IPS-20b (cell line): ENCODE data around the gene CD300LF.
A peak's percentile ranks its signal among the peaks of the same experiment; 100 is the strongest.

Source experiments
- H3K27ac ChIP-seq: one replicate; pipeline ENCODE4 v1.5.1; 2013; ENCODE audit warnings: low read length
- H3K27me3 ChIP-seq: 2 replicates; pipeline ENCODE4 v1.6.1; 2013; ENCODE audit warnings: mild to moderate bottlenecking, low read length, inconsistent platforms; ENCODE audit not compliant: insufficient read depth
- H3K36me3 ChIP-seq: 2 replicates; pipeline ENCODE4 v1.6.1; 2013; ENCODE audit warnings: low read depth, mild to moderate bottlenecking, inconsistent platforms, low read length, moderate library complexity; ENCODE audit not compliant: insufficient read depth
- H3K4me1 ChIP-seq: 2 replicates; pipeline ENCODE4 v1.6.1; 2013; ENCODE audit warnings: mild to moderate bottlenecking, control low read depth, inconsistent platforms, low read length, moderate library complexity; ENCODE audit not compliant: insufficient read depth
- H3K4me3 ChIP-seq: 2 replicates; pipeline ENCODE4 v1.5.1; 2013; ENCODE audit warnings: mild to moderate bottlenecking, low read length, inconsistent platforms
- H3K9ac ChIP-seq: 2 replicates; pipeline ENCODE4 v1.6.1; 2013; ENCODE audit warnings: low read depth, mild to moderate bottlenecking, inconsistent platforms, low read length, moderate library complexity
- H3K9me3 ChIP-seq: 2 replicates; pipeline ENCODE4 v1.6.1; 2013; ENCODE audit warnings: mild to moderate bottlenecking, low read depth, low read length, inconsistent platforms; ENCODE audit not compliant: insufficient read depth

CD300LF gene

DNA sequence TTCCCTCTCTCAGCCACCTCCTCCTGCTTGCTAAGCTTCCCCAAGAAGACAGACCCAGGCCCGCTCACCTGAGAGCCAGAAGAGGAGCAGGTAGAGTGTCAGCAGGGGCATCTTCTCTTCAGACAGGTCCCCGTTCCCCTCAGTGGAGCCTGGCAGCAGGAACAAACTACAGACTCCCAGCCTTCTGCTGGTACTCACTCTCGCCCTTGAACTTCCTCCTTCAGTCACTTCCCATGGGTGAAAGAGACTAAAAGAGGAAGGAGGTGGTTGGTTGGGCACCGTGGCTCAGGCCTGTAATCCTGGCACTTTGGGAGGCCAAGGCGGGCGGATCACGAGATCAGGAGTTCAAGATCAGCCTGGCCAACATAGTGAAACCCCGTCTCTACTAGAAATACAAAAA, at the start of gene CD300LF:
Gene CD300LF, minus strand, starts transcription at position 168 of the 400 bp plus-strand sequence. Its CDS starts 57 bp downstream, at position 111.
- Histone ChIP-seq H3K36me3 (no peaks in the 10 kb centered on the region), H3K9ac (no peak within 1 kb of the TSS), H3K9me3 (no peaks in the 10 kb centered on the region), H3K4me1 (no peaks in the 10 kb centered on the region), H3K4me3 (no peak within 1 kb of the TSS), H3K27me3 (no peaks in the 10 kb centered on the region; the same call in 1 of the 2 replicates), H3K27ac (no peak within 1 kb of the TSS)

GRCh38 chr17:74761931-74762330, 49.2 kb upstream of the CD300LF start:
- H3K4me1 ChIP-seq = peaks cover 49% of the 10 kb centered on the region

GRCh38 chr17:74761419-74761818, 48.7 kb upstream of the CD300LF start:
- Histone ChIP-seq H3K9me3 (no peaks in the 10 kb centered on the region), H3K36me3 (peaks cover 4% of the 10 kb centered on the region; the same call in 1 of the 2 replicates), H3K4me1 (peaks cover 49% of the 10 kb centered on the region), H3K27me3 (no peaks in the 10 kb centered on the region), H3K9ac (peak overlapping the region; percentile 73; the same call in 1 of the 2 replicates), H3K4me3 (no peak overlapping the region), H3K27ac (peak overlapping the region; percentile 21)

More at GRCh38 chr17:74761931-74762330, 49.2 kb upstream of the CD300LF start:
- Histone ChIP-seq H3K27me3 (no peaks in the 10 kb centered on the region), H3K9ac (no peak overlapping the region), H3K4me3 (no peak overlapping the region), H3K9me3 (no peaks in the 10 kb centered on the region), H3K36me3 (peaks cover 4% of the 10 kb centered on the region; the same call in 1 of the 2 replicates), H3K27ac (no peak overlapping the region)

DNA sequence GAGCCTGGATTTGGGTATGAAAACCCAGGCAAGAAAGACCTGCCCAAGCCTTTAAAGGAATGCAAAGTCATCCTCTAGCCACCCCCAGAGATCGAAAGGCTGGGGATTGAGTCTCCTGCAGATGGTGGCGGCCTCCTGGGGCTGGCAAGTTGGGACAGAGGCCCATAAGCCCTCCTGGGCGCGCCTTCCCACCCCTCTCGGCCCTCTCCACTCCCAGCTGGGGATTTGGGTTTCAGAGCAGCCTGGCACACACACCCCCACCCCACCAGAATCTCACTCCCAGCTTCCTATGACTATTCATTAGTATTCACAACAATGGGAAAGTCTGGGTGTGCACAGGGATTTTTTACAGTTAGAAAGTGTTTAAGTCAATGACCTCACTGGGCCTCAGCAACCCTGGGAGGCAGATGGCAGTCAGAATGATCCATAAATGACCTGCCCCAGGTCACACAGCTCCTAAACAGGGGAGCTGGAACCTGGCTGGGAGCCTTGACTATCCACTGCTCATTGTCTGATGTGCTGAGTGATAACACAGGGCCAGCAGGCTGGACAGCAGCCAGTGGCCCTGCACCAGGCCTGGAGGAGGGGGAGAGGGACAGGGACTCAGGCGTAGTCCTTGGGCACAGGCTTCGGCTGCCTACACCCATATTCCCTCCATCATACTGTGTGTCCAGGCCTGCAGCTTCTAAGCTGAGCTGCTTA, 47.8 kb upstream of the CD300LF start:
- Histone ChIP-seq H3K27me3 (no peaks in the 10 kb centered on the region), H3K9ac (peak overlapping the region; percentile 73; the same call in 1 of the 2 replicates), H3K27ac (peak overlapping the region; percentile 21), H3K9me3 (no peaks in the 10 kb centered on the region), H3K36me3 (no peaks in the 10 kb centered on the region), H3K4me1 (peaks cover 49% of the 10 kb centered on the region), H3K4me3 (peak overlapping the region; percentile 15; the same call in 1 of the 2 replicates)

DNA sequence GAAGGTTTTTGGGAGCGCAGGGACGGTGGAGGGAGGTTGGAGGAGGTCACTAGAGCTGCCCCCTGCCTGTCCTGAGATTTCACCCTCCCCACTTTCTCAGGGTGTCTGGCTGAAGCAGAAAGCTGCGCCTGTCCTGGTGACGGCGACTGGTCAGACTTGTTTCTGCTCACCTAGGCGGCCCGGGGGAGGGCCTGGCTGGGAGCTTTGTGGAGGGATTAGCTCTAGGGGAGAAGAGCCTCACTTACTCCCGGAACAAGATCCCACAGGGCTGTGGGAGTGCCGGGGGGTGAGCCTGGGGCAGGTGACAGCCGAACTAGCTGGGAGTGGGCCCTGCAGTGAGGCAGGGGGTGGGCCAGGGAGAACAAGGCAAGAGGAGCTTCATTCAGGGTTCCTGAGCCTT, 47.2 kb upstream of the CD300LF start:
- no peaks in the 10 kb centered on the region for H3K9me3 ChIP-seq
- peak overlapping the region; percentile 21 for H3K27ac ChIP-seq
- H3K9ac ChIP-seq = peak overlapping the region; percentile 73; the same call in 1 of the 2 replicates
- H3K4me1 ChIP-seq = peaks cover 49% of the 10 kb centered on the region
- no peaks in the 10 kb centered on the region for H3K27me3 ChIP-seq
- 0 out of 2 replicates have a peak, but pooled peaks cover under 1% of the 10 kb centered on the region for H3K36me3 ChIP-seq
- H3K4me3 ChIP-seq = peak overlapping the region; percentile 15; the same call in 1 of the 2 replicates

DNA sequence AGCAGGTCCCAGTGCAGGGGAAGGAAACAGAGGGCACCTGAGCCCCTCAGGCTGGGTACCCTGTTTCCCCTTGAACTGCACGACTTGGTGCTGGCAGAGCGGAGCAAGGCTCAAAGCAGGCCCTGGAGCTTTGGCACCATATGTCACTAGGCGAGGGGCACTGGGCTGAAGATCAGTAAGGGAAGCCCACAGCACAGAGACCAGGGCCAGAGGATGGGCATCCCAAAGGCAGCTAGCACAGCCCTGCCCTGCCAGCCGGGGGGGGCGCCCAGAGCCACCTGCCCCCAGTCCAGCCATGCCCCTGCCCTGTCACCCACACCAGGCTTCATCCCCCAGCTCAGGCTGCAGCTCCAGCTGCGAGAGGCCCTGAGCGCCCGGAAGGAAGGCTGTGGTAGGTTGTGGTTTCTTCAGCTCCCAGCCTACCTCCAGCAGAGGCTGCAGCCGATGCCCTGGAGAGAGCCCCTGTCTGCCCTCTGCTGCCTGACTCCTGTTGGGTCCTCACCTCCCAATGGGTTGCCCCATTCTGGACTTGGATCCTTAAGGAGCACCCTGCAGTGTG, 46.6 kb upstream of the CD300LF start:
- H3K9ac ChIP-seq = peak overlapping the region; percentile 73; the same call in 1 of the 2 replicates
- H3K36me3 ChIP-seq = 0 out of 2 replicates have a peak, but pooled peaks cover 5% of the 10 kb centered on the region
- H3K4me3 ChIP-seq = peak overlapping the region; percentile 15; the same call in 1 of the 2 replicates
- H3K9me3 ChIP-seq = no peaks in the 10 kb centered on the region
- H3K4me1 ChIP-seq = peaks cover 44% of the 10 kb centered on the region
- no peaks in the 10 kb centered on the region for H3K27me3 ChIP-seq
- peak overlapping the region; percentile 21 for H3K27ac ChIP-seq

DNA sequence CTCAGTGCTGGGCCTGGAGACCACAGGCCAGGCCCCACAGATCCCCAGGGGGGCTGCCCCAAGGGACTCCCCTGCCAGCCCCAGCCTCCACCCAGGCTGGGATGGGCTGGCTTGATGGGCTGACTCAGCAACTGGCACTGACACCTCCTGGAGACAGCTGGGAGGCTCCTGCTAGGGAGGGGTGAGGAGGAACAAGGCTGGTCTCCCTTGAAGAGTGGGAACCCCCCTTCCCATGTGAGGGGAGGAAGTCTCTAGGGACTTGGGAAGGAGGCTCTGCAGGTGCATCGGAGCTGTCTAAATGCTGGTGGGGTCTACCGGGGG, 46.1 kb upstream of the CD300LF start:
- 0 out of 2 replicates have a peak, but pooled peaks cover 5% of the 10 kb centered on the region for H3K36me3 ChIP-seq
- no peaks in the 10 kb centered on the region for H3K27me3 ChIP-seq
- peaks cover 40% of the 10 kb centered on the region for H3K4me1 ChIP-seq
- H3K9ac ChIP-seq = no peak overlapping the region; the same call in 1 of the 2 replicates
- H3K4me3 ChIP-seq = no peak overlapping the region
- no peak overlapping the region for H3K27ac ChIP-seq
- no peaks in the 10 kb centered on the region for H3K9me3 ChIP-seq

DNA sequence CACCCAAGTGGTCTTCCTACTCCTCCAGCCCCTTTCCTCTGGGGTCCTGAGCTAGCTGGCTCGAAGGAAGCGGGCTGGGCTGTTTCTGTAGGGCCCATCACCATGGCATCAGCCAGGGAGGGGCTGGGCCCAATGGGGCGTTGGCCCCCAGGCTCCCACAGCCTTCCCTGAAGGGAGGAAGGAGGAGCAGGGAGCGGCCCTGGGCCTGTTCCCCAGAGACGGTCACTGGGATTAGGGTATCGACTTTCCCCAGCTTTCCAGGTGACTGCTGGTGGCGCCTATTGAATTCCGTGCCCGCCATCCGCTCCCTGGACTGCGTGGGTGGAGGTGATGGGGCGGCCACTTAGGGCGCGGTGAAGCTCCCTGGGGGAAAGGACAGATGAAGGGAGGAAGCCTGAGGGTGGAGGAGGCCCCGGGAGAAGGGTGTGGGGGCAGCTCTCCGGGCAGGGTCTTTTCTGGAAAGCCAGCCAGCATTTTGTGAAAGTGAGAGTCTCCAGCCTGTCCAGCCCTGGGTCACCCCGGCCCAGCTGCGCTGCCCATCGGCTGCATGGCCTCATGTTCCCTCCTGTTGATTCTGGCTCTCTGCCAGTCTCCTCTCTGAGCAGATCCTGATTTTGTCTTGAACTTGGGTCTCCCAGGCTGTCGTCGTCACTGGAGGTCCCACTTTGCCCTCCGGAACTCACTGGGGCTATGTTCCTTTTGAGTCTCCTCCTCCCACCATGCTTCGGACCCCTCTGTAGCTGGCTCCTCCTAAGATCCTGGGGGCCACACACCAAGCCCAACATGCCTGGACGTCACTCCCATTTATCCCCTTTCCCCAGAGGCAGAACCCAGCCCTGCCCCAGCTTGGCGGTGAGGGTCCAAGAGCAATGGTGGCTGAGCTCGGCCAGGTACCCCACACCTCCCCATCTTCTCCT, 45.5 kb upstream of the CD300LF start:
- no peak overlapping the region for H3K4me3 ChIP-seq

GRCh38 chr17:74757502-74757901, 44.8 kb upstream of the CD300LF start:
- Histone ChIP-seq H3K9me3 (no peaks in the 10 kb centered on the region), H3K27me3 (no peaks in the 10 kb centered on the region), H3K9ac (no peak overlapping the region), H3K27ac (no peak overlapping the region), H3K4me3 (no peak overlapping the region), H3K4me1 (peaks cover 29% of the 10 kb centered on the region), H3K36me3 (0 out of 2 replicates have a peak, but pooled peaks cover 5% of the 10 kb centered on the region)

More for the DNA sequence above, 45.5 kb upstream of the CD300LF start:
- Histone ChIP-seq H3K4me1 (peaks cover 34% of the 10 kb centered on the region), H3K36me3 (0 out of 2 replicates have a peak, but pooled peaks cover 5% of the 10 kb centered on the region), H3K9ac (no peak overlapping the region; the same call in 1 of the 2 replicates), H3K27ac (no peak overlapping the region), H3K27me3 (no peaks in the 10 kb centered on the region), H3K9me3 (no peaks in the 10 kb centered on the region)

GRCh38 chr17:74756891-74757290, 44.2 kb upstream of the CD300LF start:
- Histone ChIP-seq H3K9ac (no peak overlapping the region), H3K36me3 (0 out of 2 replicates have a peak, but pooled peaks cover 5% of the 10 kb centered on the region), H3K27ac (no peak overlapping the region), H3K27me3 (no peaks in the 10 kb centered on the region), H3K9me3 (no peaks in the 10 kb centered on the region), H3K4me1 (peaks cover 30% of the 10 kb centered on the region), H3K4me3 (no peak overlapping the region)

- Histone ChIP-seq H3K9me3 (no peaks in the 10 kb centered on the region), H3K4me1 (peaks cover 33% of the 10 kb centered on the region), H3K9ac (no peak overlapping the region), H3K4me3 (no peak overlapping the region), H3K36me3 (0 out of 2 replicates have a peak, but pooled peaks cover 5% of the 10 kb centered on the region), H3K27ac (no peak overlapping the region), H3K27me3 (no peaks in the 10 kb centered on the region)
These were observed 42.8 kb upstream of the CD300LF start for GRCh38 chr17:74755533-74755932.
